HG02970 (cell line): ENCODE measurements around the gene PTPRN.
"Not testable (repeated sequence)": the region's sequence is repeated elsewhere in the genome, so short reads cannot be mapped to it uniquely, and the experiment has no call there.

Experiments used
- ATAC-seq: cut with Tn5 transposase; IDR thresholded peaks from one replicate; pipeline ENCODE4 v1.9.1; 2021; ENCODE audit warnings: mild to moderate bottlenecking, moderate library complexity, moderate number of reproducible peaks; ENCODE audit not compliant: unreplicated experiment, low FRiP score

Gene PTPRN

GRCh38 chr2:219309278-219309677 lies at the start of gene PTPRN:
PTPRN (minus strand) TSS chr2:219309401; CDS start chr2:219309332, 69 bp downstream.
- no peak for ATAC-seq

GRCh38 chr2:219358170-219359075 lies 49.2 kb upstream of the PTPRN start:
- ATAC-seq: no peak

GRCh38 chr2:219356834-219357233 lies 47.6 kb upstream of the PTPRN start:
- ATAC-seq: no peak

DNA sequence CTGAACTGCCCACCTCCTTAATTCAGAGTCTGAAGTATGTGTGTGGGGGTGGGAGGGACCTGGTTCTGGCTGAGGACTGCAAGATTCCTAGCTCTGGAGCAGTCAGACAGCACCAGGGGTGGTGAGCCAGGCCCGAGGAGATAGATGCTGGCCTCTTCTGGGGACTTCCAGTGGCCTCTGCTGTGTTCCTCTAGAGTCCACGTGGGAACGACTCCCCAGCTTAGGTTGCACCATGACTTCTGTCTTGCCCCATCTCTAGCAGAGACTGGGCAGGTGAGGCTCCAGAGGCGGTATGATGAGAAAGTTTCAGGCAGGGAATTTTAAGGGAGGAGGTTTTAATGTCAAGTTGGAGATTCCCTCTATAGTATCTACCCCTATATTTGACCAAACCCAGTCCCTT lies 45.4 kb upstream of the PTPRN start:
- ATAC-seq: no peak

- ATAC-seq: no peak
Measured at GRCh38 chr2:219353129-219353528, 43.9 kb upstream of the PTPRN start.

- ATAC-seq: no peak
Measured at GRCh38 chr2:219352448-219353023, 43.3 kb upstream of the PTPRN start.

- ATAC-seq: no peak
Measured at GRCh38 chr2:219350710-219351221, 41.6 kb upstream of the PTPRN start.

DNA sequence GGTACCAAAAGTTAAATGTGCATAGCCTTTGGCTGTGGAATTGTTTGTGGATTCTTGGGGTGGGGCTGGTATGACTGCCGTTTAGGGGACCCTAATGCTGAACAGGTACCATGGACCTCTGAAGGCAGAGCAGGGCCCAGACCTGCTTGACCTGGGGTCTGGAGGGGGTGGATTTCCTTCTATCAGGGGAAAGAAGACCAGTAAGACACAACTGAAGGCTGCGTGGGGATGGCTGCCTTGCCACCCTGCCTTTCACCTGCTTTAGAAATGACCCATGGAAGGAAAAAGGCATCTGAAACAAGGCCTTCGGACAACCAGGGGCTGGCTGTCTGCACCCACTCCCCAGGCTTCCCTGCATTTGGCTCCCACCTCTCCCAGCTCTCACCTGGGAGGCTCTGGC lies 41.0 kb upstream of the PTPRN start:
- no peak for ATAC-seq

DNA sequence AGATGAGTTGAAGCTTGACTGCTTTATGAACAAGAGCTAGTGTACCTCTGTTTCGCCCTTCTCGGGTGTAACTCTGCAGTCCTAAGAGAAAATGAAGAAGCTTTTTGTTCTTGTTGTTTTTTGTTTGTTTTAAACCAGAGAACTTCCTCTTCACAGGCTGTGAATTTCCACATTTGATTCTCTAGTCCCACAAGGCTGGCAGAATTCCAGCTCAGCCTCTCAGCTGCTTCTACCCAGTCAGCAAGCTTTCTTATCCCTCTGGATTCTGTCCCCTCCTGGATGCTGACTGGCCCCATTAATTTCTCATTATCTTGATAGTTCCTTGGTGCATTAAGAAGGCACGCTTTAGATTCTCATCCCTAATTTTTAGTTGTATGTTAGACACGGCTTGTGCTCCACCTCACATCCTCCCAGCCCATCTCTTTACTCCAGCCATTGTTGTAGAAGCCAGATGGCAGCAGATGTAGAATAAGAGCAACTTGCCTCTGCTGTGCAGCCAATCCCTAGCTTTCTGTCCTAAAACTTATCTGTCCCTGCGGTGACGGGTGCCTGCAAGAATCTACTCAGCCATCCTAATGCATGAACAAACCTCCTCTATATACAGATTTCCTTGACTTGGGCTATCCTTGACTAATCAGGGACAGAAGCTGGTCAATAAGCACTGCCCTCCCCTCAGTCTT lies 35.7 kb upstream of the PTPRN start:
- ATAC-seq: no peak

DNA sequence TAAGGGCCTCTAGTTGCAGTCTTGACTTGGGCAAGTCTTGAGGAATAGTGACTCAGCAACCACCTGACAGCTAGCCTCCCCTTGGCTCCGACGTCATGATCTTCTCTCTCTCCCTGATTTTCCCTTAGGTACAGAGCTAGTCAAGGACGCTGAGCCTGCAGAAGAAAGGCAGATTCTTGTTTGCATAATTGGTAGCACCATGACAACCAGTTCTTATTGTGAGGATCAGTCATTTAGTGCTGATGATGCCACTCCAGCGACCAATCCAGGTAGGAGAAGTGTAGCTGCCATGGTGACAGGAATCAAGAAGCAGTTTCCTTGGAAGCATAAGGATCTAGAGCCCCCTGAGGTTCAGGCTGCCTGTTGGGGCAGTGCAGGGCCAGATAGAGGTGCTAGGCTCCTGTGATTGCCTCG lies 26.2 kb upstream of the PTPRN start:
- no peak for ATAC-seq

DNA sequence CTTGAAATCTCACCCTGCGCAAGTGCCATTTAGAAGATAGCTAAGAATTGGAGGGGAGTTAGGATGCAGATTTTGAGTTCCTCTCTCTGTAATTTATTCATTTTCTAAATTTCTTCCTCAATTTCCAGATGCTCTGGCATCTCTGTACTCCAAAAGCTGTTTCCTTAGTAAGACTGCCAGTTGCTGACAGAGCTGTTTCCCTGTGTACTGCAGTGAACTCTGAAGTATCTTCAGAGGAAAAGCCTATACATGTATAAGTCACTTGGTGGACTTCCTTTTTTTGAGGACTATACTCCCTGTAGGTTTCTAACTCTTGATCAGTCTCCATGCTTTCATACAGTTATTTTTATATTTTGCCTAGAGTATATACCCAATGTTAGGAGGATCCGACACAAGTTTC lies 24.9 kb upstream of the PTPRN start:
- ATAC-seq: no peak

DNA sequence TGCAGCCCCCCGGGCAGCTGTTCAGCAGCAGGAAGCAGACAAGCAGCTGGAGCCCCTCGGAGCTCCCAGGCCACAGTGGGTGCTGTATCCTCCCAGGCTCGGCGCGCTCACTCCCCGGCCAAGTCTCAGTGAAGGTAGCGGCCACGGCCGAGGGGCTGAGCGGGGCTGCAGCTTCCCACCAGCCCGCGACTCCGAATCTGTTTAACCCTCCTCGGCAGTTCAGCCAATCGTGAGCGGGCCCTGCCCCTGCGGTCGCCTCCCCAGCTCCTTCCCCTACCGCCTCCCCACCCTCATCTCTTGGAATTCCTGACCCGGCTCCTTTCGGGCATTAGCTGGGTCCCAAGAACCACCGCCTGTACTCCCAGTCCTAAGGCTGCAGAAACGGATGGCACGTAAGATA lies 23.3 kb upstream of the PTPRN start, which contains the start of gene RESP18:
Gene RESP18, minus strand, starts transcription at position 203 of the 400 bp plus-strand sequence.
- no peak for ATAC-seq

- no peak for ATAC-seq
Measured at GRCh38 chr2:219331560-219332213, 22.5 kb upstream of the PTPRN start.

- ATAC-seq: no peak
Measured at GRCh38 chr2:219327719-219328118, 18.5 kb upstream of the PTPRN start.

- ATAC-seq: no peak
Measured at GRCh38 chr2:219325657-219326315, 16.6 kb upstream of the PTPRN start.

- no peak for ATAC-seq
Measured at GRCh38 chr2:219325136-219325535, 15.9 kb upstream of the PTPRN start.

- ATAC-seq: no peak
Measured at GRCh38 chr2:219323434-219323833, 14.2 kb upstream of the PTPRN start.

- ATAC-seq: no peak
Measured at GRCh38 chr2:219314804-219315468, 5.7 kb upstream of the PTPRN start.

DNA sequence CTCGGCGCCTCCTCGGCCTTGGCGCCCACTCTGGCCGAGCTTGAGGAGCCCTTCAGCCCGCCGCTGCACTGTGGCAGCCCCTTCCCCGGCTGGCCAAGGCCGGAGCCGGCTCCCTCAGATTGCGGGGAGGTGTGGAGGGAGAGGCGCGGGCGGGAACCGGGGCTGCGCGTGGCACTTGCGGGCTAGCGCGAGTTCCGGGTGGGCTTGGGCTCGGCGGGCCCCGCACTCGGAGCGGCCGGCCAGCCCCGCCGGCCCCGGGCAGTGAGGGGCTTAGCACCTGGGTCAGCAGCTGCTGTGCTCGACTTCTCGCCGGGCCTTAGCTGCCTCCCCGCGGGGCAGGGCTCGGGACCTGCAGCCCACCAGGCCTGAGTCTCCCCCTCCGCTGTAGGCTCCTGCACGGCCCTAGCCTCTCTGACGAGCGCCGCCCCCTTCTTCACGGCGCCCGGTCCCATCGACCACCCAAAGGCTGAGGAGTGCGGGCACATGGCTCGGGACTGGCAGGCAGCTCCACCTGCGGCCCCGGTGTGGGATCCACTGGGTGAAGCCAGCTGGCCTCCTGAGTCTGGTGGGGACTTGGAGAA lies 3.6 kb upstream of the PTPRN start:
- ATAC-seq: not testable (repeated sequence)
